Neural crest cell (in vitro differentiated cells): ENCODE data around the gene LHFPL2. TPM values are rescaled to one million over a fixed set of nuclear protein-coding genes. Genes with fewer than 3 reads are reported as not detected.

Experiments
- DNase-seq: peaks from one replicate; pipeline ENCODE4 v3.0.0; 2021; ENCODE audit warnings: low read depth, mixed read lengths, low spot score
- H3K27ac Mint-ChIP-seq: one replicate; pipeline ENCODE4 v1.8.0; 2021; ENCODE audit warnings: mild to moderate bottlenecking, mixed read lengths; ENCODE audit not compliant: unreplicated experiment
- H3K27me3 Mint-ChIP-seq: 2 replicates; pipeline ENCODE4 v1.8.0; 2021; ENCODE audit warnings: low read depth, mild to moderate bottlenecking, mixed read lengths
- H3K36me3 Mint-ChIP-seq: 2 replicates; pipeline ENCODE4 v1.8.0; 2021; ENCODE audit warnings: low read depth, mild to moderate bottlenecking, mixed read lengths
- H3K4me1 Mint-ChIP-seq: 2 replicates; pipeline ENCODE4 v1.8.0; 2021; ENCODE audit warnings: mixed read lengths
- H3K4me3 Mint-ChIP-seq: one replicate; pipeline ENCODE4 v1.8.0; 2021; ENCODE audit warnings: mild to moderate bottlenecking, mixed read lengths
- H3K9me3 Mint-ChIP-seq: 2 replicates; pipeline ENCODE4 v1.8.0; 2021; ENCODE audit warnings: mixed read lengths
- total RNA-seq: library from RNA; stranded (reverse); gene quantifications from 2 replicates; pipeline ENCODE4 v1.2.1, GENCODE V29; 2021
- TF ChIP-seq, protein P1 (sequence below): fragments of 200-600 bp; sonication (generic); conservative IDR thresholded peaks from 2 replicates; pipeline ENCODE4 v1.5.0; 2021; ENCODE audit warnings: antibody characterized with exemption, mild to moderate bottlenecking

LHFPL2 gene
- total RNA-seq, 1 donor from 2014 or later = 15.0 TPM

DNA sequence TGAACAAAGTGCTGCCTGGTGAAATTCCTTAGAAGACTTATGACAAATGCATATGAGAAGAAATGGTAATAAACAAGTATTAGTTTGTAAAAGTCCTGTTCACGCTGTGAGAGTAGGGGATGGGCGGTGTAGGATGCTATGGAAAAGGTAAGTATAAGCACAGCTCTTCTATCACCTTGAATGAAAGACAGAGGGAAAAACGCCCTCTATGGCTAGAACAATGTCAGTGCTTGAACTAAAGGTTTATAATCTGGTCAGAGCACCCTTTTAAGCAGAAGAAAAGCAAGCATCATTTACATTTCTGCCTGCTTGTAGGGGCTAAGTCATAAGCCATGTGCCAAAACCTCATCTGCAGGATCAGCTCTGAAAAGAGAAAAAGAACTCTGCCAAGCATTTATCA, 115.2 kb downstream of the LHFPL2 start:
- Mint-ChIP-seq H3K36me3 (no peaks in the 10 kb centered on the region), H3K27ac (no peak overlapping the region), H3K27me3 (no peaks in the 10 kb centered on the region), H3K4me1 (peaks cover 17% of the 10 kb centered on the region), H3K9me3 (no peaks in the 10 kb centered on the region), H3K4me3 (no peak overlapping the region)
- TF ChIP-seq, protein P1, sequence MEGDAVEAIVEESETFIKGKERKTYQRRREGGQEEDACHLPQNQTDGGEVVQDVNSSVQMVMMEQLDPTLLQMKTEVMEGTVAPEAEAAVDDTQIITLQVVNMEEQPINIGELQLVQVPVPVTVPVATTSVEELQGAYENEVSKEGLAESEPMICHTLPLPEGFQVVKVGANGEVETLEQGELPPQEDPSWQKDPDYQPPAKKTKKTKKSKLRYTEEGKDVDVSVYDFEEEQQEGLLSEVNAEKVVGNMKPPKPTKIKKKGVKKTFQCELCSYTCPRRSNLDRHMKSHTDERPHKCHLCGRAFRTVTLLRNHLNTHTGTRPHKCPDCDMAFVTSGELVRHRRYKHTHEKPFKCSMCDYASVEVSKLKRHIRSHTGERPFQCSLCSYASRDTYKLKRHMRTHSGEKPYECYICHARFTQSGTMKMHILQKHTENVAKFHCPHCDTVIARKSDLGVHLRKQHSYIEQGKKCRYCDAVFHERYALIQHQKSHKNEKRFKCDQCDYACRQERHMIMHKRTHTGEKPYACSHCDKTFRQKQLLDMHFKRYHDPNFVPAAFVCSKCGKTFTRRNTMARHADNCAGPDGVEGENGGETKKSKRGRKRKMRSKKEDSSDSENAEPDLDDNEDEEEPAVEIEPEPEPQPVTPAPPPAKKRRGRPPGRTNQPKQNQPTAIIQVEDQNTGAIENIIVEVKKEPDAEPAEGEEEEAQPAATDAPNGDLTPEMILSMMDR = peak; percentile 58
- DNase-seq = no peak

DNA sequence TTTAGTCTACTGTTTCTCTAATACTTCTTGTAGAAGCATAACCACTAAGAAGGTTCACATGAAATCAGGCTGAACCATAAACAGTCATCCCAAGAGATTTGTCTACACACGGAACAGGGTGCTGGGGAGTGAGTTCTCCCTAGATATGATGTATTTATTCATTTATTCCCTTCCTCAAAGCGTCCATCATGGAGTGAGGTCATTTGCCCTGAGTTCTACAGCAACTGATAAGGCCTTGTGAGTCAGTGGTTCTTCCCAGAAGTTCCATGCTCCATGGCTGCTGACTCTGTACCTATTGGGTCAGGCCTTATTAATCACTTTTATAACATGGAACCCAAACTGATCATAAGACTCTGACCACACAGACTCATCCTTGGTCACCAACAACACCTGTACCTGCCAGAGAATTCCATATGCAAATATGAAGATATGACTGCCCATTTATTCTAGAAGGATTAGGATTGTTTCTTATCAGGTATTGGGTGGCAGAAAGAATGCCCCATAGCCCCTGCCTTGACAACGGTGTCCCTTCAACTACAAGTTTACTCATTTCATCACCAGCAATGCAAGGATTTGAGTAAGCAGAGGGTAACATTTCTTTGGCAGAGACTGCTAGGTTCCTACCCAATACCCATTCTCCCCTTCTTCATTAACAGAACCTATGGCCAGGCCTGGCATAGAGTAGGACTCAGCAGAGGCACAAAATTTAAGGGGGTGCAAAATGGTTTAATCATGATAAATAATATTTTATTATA, 118.1 kb downstream of the LHFPL2 start:
- no peaks in the 10 kb centered on the region for H3K36me3 Mint-ChIP-seq
- no peak overlapping the region for H3K27ac Mint-ChIP-seq
- H3K4me1 Mint-ChIP-seq = peaks cover 29% of the 10 kb centered on the region
- H3K4me3 Mint-ChIP-seq = no peak overlapping the region
- no peaks in the 10 kb centered on the region for H3K27me3 Mint-ChIP-seq
- no peak for DNase-seq
- no peaks in the 10 kb centered on the region for H3K9me3 Mint-ChIP-seq
- TF ChIP-seq, protein P1 = no peak

DNA sequence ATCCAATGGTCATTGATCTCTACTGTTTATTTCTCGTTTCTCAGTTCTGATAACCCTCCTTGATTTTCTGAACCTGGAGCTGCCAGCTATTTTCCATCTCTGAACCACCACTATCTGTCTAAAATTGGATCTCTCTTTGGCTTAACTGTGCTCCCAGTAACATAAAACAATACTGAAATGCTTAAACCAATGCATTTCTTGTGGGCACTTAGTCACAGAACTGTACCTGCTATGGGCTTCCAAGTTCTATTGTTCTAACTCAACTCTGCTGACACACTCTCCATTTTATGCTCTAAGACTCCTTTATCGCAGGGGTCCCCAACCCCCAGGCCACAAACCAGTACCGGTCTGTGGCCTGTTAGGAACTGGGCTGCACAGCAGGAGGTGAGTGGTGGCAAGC, 120.6 kb downstream of the LHFPL2 start:
- Mint-ChIP-seq H3K4me1 (peaks cover 30% of the 10 kb centered on the region), H3K27ac (no peak overlapping the region)

DNA sequence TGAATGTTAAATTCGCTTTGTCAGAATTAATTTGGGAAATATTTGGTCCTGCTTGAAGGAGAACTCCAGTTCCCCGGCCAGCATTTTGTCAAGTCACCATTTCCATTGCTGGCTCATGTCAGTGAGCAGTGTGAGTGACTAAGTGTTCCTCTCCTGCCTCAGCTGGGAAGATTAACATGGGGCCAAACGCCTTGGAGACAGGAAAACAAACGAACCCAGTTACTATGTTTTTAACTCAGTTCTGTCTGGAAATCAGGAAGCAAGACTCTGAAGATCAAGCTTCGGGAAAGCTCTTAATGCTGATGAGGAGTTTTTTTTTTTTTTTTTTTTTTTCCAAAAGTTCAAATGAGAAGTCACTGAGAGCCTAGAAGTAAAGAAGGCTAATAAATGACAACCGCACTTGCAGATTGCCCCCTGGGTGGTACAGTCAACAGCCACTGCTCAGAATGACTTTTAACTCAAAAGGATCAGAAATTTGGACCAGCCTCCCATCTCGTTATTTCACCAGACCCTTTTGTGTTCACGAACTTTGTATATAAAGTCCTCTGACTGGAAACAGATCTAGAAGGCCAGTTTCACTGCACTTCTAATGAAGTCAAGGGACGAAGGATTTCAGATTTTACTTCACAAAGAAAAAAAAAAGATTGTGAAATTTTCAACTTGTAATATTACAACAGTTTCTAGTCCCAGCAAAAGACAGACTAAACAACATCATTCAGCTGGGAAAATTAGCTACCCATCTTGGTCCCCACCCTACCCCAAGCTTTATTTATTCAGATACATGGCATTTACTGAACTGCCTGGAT, 121.3 kb downstream of the LHFPL2 start:
- Mint-ChIP-seq H3K27ac (peak overlapping the region; percentile 37), H3K36me3 (no peaks in the 10 kb centered on the region), H3K27me3 (no peaks in the 10 kb centered on the region), H3K9me3 (no peaks in the 10 kb centered on the region), H3K4me3 (no peak overlapping the region), H3K4me1 (peaks cover 30% of the 10 kb centered on the region)
- DNase-seq = no peak
- TF ChIP-seq, protein P1 = no peak

More for the DNA sequence above, 120.6 kb downstream of the LHFPL2 start:
- Mint-ChIP-seq H3K27me3 (no peaks in the 10 kb centered on the region), H3K36me3 (no peaks in the 10 kb centered on the region), H3K9me3 (no peaks in the 10 kb centered on the region), H3K4me3 (no peak overlapping the region)
- DNase-seq = no peak
- TF ChIP-seq, protein P1 = no peak

DNA sequence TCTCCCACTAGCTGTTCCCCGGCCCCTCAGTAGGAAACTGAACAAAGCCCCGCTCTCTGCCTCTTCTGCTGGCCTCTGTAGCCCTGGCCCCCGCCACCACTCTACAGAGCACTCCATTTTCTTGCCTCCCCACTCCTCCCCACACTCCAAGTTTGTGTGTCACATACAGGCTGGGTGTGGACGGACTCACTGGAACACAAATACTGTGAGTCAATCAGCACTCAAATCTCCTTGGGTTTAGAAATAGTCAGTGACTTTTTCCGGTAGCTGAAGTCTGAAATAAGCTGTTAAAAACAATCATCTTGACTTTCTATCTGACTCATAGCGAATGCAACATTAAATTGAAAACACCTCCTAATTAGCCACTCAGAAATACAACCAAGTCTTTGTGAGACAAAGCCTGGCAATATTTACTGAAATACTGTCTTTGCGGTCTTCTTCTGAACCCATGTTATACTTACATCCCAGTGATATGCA, 122.5 kb downstream of the LHFPL2 start:
- no peak overlapping the region for H3K4me3 Mint-ChIP-seq
- H3K36me3 Mint-ChIP-seq = no peaks in the 10 kb centered on the region
- TF ChIP-seq, protein P1 = no peak
- no peaks in the 10 kb centered on the region for H3K9me3 Mint-ChIP-seq
- H3K27ac Mint-ChIP-seq = peak overlapping the region; percentile 74
- DNase-seq = no peak
- peaks cover 34% of the 10 kb centered on the region for H3K4me1 Mint-ChIP-seq
- no peaks in the 10 kb centered on the region for H3K27me3 Mint-ChIP-seq
